NCI-H1694 treated with DMSO at 0.1 percent for 48 hours (cell line): Measurements from ENCODE around the gene WNT1.
A peak's percentile ranks its signal among the peaks of the same experiment; 100 is the strongest.

Source experiments
- DNase-seq: peaks from one replicate; lab custom pipeline; 2025; lab: John Stamatoyannopoulos, UW

Gene WNT1

GRCh38 chr12:48978291-48978740 is at the start of gene WNT1:
Gene WNT1 (plus strand): TSS chr12:48978322. CDS start chr12:48978651, 329 bp downstream.
- DNase-seq: no peak

DNA sequence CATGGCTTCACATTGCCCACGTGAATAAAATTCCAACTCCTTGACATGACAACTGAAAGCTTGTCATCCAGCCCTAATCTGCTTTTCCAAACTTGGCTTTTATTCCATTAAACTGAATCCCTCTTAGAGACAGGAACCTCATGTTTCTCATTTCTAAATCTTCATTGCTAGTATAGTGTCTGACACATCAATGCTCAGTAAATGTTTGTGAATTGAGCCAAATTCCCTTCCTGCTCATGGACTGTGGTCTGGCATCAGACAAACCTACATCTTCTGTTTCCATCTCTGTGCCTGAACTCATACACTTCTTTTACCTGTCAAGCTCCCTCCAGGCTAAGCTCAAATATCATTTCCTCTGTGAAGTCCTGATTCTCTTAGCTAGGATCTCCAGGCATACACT is 48.6 kb upstream of the WNT1 start:
- no peak for DNase-seq

- no peak for DNase-seq
Measured at GRCh38 chr12:48930475-48930874, 47.6 kb upstream of the WNT1 start.

GRCh38 chr12:48932878-48933277 is 45.2 kb upstream of the WNT1 start:
- DNase-seq: no peak

DNA sequence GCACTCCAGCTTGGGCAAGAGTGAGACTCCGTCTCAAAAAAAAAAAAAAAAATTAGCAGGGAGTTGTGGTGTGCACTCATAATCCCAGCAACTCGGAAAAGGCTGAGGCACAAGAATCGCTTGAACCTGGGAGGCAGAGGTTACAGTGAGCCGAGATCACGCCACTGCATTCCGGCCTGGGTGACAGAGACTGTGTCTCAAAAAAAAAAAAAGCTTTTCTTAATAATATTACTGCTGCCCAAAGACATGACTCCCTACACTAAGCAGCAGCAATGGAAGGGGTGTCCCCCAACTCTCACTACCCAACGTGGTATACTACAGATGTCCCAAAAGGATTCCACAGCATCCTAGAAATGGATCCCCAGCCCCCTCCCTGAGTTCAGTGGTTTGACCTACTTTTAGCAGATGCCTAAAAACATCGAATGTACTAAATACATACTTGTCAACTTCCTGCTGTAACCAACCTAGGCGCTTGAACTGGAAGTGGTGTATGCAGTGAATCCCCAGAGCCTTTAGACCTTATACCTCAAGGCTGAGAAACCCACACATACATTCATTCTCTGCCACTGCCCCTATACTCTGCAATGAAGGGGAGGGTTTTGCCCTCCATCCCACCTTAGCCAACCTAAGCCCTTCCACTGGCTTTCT is 44.3 kb upstream of the WNT1 start:
- no peak for DNase-seq

DNA sequence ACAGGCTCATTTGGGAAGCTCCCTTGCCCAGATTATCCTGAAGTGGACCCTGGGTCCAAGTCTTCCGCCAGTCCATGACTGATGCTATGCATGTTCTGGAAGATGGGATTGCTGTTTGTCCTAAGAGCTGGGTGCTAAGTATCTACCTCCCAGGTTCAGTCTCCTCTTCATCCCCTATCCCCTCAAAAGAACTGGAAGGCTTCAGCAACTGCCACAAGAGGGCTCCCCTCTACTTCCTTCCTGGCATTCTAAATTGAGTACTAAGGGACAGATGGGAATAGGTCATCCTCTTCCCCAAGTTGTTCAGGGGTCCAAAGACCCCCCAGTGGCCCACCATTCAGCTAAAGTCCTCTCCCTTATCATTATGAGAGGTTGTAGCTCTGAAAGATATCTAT is 43.8 kb upstream of the WNT1 start:
- no peak for DNase-seq

DNA sequence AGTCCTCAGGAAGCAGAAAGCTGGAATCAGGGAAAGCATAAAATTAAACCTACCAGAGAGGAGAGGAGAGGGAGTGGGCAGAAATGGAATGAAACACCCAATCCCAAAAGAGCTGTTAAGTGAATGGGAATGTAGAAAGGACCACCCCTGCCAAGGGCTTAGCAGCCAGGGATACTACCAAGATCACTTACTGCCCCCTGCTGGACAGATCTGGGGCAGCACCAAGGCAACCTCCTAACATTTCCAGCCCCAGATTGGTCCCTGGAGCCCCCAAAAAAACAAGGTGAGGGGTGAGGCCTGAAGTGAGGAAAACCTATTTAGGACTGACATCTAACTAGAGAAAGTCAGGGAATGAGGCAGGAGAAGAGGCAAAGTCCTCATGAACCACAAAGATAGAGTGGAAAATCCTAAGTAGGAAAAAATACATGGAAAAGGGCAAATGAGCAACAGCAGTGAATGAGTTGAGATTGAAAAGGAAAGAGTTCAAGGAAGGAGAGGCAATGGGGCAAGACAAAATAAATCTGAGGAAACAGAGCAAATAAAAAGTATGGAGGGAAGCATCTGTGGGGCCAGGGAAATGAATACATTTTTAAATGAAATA is 41.6 kb upstream of the WNT1 start:
- peak; percentile 27 for DNase-seq

DNA sequence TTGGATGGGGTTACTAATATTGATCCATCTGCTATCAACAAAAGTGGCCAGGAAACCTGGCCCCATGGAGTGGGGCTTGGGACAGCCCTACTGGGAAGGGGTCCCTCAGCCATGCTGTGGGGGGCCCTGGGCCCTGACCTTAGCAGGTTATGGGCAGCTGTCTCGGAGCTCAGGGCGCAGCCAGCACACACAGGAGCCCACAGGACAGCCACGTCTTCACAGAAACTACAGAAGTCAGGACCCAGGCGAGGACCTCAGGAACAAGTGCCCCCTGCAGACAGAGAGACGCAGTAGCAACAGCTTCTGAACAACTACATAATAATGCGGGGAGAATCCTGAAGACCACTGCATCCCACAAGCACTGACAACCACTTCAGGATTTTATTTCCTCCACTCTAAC is 41.0 kb upstream of the WNT1 start:
- no peak for DNase-seq

DNA sequence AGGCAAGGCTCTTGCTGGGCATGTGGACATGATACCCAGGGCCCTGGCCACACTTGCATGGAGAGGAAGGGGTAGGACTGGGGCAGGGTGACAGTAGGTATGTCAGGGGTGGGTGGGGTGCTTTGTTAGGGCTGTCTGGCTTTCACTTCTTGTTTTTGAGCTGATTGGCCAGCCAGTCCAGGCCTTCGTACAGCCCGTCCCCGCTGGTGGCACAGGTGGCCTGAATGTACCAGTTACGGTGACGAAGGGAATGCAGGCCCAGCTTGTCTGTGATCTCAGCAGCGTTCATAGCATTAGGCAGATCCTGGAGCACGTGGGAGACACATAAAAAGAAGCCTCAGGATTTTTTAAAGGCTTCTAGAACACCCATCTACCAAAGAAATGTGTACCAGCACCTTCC is 39.3 kb upstream of the WNT1 start:
- no peak for DNase-seq

- no peak for DNase-seq
Measured at GRCh38 chr12:48940181-48940580, 37.9 kb upstream of the WNT1 start.

GRCh38 chr12:48943221-48943620 is 34.9 kb upstream of the WNT1 start:
- DNase-seq: no peak

DNA sequence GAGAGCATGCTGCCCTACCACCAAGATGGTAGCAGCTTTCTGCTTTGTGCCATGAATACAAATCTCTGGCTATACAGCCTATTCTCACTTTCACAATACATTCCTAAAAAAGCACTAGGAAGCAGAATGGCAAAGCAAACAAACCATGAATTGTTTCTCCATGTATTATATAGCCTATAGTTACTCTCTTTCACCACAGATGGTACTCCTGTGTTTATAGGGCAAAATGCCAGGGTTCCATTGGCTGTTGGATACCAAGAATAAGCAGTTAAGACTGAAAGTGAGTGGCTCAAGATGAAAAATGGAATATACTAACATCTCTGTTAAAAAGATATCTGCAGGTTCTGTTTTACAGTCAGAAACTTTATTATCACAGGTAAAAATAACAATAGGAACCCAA is 31.9 kb upstream of the WNT1 start:
- peak; percentile 61 for DNase-seq

DNA sequence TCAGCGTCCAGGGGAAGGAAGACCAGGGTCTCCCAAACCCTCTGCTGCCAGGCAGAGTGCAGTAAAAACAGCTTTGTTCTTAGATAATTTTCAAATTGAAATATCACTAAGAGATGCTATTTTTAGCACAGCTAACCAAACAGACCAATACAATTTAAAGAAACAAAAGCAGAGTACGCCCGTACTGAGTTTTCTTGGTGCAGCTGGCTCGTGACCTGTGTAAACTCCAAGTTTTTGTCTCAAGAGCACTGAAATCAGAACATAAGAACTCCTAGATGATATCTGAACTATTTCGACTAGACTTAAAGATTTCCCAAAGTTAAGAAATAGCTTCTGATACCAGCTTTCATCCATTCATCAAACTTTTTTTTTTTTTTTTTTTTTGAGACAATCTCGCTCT is 31.2 kb upstream of the WNT1 start:
- no peak for DNase-seq

DNA sequence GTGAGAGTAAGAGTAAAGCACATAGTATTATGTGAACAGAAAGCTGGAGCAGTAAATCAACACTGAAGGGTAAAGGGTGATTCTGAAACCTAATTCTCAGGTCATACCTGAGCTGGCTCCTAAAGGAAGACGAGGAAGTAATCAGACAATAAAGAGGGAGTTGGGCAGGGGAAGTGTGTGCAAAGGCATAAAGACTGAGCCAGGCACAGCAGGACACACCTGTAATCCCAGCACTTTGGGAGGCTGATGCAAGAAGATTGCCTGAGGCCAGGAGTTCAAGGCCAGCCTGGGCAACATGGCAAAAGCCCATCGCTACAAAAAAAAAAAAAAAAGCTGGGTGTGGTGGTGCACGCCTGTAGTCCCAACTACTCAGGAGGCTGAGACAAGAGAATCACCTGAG is 30.4 kb upstream of the WNT1 start:
- DNase-seq: no peak

DNA sequence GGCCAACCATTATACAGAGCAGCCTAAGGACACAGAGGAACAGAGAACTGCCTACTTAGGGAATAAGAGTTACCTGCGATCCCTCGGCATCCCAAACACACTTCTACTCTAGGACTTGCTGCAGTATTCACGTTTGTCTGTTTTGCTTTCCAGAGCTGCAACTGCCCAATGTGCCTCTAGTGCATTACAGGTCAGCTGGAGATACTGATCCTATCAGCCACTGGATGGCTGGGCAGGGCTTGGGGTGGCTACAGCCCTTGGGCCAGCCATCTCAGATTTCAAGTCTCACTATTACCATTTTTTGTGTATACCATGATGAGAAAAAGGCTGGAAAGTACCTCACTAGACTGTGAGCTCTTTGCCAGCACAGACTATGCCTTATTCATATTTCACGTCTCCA is 25.4 kb upstream of the WNT1 start:
- no peak for DNase-seq

DNA sequence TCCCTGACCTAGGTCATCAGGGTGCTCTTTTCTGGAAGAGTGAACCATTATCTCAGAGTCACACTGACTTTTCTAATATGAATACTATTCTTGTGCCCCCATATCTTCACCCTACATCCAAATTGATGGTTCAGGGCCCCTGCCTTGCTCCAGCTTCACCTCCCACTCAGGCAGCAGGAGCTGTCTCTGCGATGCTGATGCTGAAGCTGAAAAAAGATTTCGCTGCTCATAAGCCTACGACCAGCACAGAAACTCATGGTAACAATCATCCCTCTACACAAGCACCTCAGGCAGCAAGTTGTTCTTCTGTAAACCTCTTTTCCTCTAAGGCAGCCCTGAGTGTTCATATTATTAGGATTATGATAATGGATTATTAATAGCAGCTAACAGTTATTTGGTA is 24.1 kb upstream of the WNT1 start:
- no peak for DNase-seq

DNA sequence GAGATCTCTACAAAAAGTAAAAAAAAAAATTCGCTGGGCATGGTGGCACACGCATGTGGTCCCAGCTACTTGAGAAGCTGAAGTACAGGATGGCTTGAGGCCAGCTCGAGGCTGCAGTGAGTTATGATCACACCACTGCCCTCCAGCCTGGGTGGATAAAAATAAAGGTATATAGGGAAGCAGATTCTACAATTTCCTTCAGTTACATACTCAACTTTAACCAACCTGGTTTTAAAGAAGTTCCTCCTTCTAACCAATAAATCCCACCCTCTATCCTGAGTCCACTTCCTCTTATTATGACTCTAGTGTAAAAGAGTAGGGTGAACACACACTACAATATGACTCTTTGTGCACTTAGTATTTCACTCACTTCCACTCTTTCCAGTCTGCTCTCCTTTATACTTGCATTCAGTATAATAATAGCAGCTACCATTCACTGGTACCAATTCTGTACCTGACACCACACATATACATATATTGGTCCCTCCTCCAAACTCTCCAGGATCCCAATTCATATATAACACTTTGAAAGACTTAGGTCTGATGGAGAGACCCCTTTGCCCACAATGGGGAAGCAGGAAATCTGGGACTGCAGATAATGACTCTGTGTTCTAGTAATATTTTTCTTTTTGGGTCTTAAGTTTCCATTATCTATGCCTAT is 23.2 kb upstream of the WNT1 start:
- no peak for DNase-seq

DNA sequence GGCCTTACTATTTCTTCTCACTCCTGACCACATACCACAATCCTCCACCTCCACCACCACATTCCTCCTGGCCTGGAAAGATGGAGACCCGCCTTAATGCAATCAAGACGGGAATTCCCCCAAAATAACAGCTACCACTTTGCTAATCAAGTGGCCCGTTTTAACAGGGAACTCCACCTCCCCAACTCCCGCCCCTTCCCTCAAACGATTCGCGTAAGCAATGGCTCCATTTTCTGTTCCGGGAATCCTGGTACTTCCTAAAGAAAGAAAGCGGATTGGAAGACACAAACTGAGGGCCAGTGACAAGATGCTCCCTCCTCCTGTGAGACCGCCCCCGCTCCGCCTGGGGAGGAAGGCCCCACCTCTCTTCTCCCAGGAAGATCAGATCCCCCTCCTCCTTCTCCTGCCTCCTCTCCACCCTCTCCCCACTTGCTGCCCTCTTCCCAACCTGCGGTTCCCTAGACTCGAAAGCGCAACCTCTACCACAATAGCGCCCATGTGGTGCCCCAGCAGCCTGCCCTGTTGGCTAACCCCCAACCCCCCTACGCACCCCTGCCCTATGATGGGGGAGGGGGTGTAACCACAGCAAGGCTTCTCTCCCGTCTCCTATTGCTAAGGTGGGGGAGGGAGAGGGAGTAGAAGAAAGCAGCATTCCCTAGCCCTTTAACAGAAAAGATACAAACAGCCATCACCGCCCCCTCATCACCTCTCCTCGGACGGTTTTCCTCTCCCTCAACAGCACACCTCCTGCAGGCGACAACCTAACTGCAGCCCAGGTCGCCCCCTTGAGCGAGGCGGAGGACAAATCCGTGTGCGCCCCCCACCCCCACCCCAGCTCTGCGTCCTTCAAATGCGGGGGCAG is 21.6 kb upstream of the WNT1 start:
- DNase-seq: peak; percentile 34

GRCh38 chr12:48957141-48958048 is 20.7 kb upstream of the WNT1 start, which contains the start of gene ARF3:
Gene ARF3 (minus strand): TSS chr12:48957487. CDS start chr12:48941095, 16,392 bp downstream.
- DNase-seq: peak; percentile 84

- DNase-seq: no peak
Measured at GRCh38 chr12:48958049-48958388, 20.1 kb upstream of the WNT1 start.

DNA sequence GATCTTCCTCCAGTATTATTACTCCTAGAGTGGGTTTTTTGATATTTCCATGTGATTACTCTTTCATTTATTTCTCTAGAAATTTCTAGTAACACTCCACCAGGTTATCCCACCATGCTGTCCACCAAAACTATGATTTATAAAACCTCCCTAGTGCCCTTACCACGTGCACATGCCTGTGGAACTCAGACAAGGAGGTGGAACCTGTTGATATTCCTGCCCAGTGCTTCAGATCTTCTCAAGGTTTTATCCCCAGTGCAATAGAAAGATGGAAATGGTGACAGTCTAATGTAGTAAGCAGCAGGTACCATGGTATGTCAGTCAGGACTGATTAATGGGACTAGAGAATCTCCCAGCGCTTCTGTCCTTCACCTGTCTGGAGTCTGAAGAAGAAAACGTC is 17.3 kb upstream of the WNT1 start:
- no peak for DNase-seq

- no peak for DNase-seq
Measured at GRCh38 chr12:48961331-48961730, 16.8 kb upstream of the WNT1 start.
